Testis (tissue), 2 donors: ENCODE results near the gene GLIPR1.

Experiments
- POLR2A ChIP-seq: fragments of 450-650 bp; IDR thresholded peaks from one replicate; pipeline ENCODE4 v1.6.1; 2017; ENCODE audit warnings: antibody characterized with exemption, mild to moderate bottlenecking, moderate library complexity
- TF ChIP-seq, protein P1 (sequence below), 3 experiments: fragments of 450-650 bp in 2 of 3; fragments of 200-600 bp in 1 of 3; sonication (generic) in 1 of 3; IDR thresholded peaks; one replicate each; pipeline ENCODE4 v1.5.1; 2016 to 2019; ENCODE audit warnings: antibody characterized with exemption in 3 of 3, mild to moderate bottlenecking in 2 of 3, moderate library complexity in 1 of 3

DNA sequence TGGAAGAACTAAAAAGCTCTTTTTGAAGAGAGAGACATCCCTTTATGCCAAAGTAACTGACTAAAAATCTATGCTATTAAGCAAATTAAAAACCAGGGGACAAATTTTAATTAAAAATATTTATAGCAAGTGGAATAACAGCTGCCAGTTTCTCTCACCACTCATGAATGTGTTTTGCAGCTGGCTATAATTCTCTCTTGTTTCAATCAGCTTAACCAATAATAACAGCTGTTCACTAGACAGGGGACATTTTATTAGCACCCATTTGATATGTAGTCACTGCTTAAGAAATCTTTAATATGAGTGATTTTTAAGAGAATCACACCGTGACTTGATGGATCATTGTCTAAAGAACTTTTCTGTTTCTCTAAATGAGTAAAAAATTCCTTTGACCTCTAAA lies 65.1 kb downstream of the GLIPR1 start:
- TF ChIP-seq, protein P1, sequence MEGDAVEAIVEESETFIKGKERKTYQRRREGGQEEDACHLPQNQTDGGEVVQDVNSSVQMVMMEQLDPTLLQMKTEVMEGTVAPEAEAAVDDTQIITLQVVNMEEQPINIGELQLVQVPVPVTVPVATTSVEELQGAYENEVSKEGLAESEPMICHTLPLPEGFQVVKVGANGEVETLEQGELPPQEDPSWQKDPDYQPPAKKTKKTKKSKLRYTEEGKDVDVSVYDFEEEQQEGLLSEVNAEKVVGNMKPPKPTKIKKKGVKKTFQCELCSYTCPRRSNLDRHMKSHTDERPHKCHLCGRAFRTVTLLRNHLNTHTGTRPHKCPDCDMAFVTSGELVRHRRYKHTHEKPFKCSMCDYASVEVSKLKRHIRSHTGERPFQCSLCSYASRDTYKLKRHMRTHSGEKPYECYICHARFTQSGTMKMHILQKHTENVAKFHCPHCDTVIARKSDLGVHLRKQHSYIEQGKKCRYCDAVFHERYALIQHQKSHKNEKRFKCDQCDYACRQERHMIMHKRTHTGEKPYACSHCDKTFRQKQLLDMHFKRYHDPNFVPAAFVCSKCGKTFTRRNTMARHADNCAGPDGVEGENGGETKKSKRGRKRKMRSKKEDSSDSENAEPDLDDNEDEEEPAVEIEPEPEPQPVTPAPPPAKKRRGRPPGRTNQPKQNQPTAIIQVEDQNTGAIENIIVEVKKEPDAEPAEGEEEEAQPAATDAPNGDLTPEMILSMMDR (IDR thresholded peaks at IDR 0.05), result no peak
- TF ChIP-seq POLR2A, result no peak
